Measurements from ENCODE around the gene WWC1.

Gene WWC1

DNA sequence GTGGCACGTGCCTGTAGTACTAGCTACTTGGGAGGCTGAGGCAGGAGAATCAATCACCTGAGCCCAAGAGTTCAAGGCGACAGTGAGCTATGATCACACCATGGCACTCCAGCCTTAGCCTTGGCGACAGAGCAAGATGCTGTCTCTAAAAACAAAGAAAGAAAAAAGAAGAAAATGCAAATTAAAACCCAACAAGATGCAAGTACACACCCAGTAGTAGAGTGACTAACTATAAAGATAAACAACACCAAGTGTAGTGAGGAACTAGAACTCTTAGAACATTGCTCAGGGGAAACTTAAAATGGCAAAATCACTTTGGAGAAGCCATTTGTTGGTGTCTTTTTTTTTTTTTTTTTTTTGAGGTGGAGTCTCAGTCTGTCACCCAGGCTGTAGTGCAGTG is 160.1 kb downstream of the WWC1 start:
- DNase-seq: no peak

DNA sequence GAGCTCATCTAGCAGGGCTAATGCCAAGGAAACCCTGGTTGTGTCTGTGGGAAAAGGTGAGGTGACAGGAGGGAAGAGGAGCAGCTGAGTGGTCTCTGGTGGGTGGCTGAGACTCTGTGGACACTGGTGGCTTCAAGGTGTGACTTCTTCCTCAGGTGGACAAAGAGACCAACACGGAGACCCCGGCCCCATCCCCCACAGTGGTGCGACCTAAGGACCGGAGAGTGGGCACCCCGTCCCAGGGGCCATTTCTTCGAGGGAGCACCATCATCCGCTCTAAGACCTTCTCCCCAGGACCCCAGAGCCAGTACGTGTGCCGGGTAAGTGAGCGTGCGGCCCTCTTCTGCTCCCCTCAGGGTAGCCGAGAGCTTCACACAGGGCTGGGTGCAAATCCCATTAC is 163.8 kb downstream of the WWC1 start:
- DNase-seq: no peak

DNA sequence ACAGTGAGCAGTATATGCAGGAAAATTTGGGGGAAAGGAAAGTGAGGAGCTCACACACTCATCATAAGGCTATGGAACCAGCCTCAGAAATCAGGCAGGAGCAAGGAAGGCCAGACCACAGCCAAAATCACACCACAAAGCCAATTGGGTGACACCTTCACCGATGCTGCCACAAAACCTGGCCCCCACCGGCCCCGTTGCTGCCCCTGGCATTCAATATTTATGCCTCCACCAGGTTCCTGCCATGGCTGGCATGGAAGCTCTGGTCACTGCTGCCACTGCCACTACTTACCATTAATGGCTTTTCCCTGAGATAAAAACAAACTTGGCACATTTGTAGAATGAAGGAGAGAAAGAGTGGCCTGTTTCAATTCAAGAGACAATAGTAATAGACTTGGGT is 166.1 kb downstream of the WWC1 start:
- no peak for DNase-seq

DNA sequence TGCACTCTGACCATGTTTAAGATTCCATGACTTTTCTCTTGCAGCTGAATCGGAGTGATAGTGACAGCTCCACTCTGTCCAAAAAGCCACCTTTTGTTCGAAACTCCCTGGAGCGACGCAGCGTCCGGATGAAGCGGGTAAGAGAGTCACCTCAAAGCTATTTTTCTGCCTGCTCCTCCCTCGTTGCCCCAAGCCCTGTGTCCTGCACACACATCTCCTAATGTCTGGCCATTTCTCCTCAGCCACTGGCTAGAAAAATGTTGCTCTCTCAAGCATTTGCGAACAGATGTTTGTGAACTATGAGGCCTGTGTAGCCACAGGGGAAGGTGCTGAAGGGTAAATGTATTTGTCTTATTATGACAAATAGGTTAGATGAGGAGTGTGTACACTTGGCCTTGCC is 169.2 kb downstream of the WWC1 start:
- DNase-seq: no peak

DNA sequence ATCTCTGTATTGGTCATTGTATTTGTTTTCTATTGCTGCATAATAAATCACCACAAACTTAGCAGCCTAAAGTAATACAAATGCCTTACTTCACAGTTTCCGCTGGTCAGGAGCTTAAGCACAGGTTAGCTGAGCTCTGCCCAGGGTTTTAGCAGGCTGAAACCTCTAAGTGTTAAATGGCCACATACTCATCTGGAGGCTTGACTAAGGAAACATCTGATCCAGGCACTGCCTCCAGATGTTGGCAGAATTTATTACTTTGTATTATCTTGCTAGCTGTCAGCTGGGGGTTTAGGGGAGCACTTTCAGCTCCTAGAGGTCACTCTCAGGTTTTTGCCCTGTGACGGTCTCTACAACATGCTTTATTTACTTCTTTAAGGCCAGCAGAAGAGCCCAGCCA is 171.6 kb downstream of the WWC1 start:
- no peak for DNase-seq

DNA sequence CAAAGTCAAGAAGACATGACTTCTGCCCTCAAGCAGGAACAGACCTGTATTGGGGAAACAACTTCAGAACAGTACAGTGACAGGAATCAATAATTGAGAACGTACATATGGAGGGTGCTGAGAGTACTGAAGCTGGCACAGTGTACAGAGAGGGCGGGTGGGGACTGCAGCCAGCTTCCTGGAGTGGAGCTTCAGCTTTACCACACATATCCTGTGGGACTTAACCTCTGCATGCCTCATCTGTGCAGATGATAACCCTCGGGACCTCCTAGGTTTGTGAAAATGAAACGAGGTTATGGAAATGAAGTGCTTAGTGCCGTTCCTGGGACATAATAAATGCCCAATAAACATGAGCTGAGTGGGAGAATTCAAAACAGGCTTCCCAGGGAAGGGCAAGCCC is 172.8 kb downstream of the WWC1 start:
- no peak for DNase-seq

DNA sequence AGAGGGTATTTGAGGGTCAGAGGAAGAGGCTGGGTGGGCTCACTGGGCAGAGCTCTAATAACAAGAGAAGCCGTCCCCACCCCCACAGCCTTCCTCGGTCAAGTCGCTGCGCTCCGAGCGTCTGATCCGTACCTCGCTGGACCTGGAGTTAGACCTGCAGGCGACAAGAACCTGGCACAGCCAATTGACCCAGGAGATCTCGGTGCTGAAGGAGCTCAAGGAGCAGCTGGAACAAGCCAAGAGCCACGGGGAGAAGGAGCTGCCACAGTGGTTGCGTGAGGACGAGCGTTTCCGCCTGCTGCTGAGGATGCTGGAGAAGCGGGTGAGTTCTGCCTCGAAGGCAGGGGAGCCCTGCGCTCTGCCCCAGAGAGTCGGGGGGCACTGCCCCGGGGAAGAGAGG is 173.2 kb downstream of the WWC1 start:
- no peak for DNase-seq

DNA sequence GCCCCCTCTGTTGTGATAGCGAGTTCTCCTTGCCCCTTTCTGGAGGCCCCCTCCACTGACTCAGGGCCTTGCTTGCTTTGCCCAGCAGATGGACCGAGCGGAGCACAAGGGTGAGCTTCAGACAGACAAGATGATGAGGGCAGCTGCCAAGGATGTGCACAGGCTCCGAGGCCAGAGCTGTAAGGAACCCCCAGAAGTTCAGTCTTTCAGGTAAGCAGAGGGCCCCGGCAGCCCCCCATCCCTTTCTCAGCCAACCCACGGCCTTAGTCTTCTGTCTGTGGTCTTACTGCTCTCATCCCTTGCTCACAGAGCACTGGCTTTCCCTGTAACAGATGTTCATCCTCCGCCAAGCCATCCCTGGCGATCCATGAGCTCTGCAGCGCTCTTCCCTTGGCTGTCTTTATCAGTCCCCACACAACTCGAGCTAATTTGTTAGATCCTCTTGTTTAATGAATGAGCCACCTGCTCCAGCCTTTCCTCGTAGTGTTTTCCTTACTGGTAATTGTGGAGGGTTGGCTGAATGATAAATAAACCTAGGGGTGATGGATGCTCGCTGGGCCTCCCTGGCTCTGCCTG is 176.4 kb downstream of the WWC1 start:
- no peak for DNase-seq

DNA sequence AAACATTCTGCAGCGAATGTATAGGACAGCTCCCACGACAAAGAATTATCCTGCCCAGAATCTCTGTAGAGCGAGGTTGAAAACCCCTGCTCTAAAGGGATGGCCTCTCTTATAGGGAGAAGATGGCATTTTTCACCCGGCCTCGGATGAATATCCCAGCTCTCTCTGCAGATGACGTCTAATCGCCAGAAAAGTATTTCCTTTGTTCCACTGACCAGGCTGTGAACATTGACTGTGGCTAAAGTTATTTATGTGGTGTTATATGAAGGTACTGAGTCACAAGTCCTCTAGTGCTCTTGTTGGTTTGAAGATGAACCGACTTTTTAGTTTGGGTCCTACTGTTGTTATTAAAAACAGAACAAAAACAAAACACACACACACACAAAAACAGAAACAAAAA is 177.4 kb downstream of the WWC1 start:
- DNase-seq: no peak

DNA sequence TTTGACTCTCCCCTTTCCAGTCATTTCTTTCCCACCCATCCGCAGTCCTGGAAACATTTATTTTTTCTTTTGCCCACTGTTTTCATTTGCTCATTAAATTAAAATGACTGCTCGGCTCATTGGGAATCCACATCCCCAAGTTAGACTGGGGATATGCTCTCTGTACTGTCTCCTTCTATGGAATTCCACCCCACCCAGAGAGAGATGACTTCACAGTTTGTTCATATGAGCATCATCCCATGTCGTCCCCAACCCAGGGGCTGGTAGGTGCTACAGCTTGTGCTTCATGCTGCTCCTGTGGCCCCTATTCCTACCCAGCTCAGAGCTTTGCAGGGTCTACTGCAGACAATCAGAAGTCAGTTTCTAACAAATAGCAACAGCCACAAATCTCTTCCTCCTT is 178.4 kb downstream of the WWC1 start:
- no peak for DNase-seq

DNA sequence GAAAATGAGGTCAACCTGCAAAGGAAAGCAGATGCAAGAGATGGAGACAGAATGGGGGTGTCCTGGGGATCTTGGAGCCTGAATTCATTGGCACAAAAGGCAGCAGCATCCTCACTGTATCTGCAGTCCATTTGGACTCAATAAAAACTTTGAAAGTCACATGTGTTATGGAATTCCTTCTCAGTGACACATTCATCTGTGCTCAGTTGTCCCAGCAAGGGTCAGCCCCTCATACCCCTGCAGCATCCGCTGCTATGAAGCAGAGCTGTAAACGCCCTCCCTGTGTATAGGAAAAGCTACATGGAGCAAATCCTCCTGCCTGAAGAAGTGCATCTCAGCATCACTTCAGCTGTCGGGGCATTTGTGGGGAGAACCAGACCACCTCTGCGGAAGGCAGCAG is 180.3 kb downstream of the WWC1 start:
- DNase-seq: no peak

DNA sequence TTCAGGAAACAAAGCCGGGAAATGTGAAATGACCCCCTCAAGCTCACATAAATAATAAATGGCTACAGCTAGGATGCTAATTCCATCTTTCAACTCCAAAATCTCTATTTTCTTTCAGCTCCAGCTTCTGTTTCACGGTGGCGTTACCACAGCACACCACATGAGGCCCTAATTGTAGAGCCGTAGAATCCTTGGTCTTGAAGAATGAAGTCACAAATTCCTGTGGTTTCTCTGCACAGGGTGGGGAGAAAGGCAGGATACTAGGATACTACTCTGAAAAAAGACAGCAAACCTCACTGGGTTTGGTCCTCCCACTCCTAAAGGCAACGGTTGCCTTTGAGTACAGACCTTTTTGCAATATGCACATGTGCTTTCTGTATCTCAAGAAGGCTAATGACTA is 180.9 kb downstream of the WWC1 start:
- DNase-seq: no peak

DNA sequence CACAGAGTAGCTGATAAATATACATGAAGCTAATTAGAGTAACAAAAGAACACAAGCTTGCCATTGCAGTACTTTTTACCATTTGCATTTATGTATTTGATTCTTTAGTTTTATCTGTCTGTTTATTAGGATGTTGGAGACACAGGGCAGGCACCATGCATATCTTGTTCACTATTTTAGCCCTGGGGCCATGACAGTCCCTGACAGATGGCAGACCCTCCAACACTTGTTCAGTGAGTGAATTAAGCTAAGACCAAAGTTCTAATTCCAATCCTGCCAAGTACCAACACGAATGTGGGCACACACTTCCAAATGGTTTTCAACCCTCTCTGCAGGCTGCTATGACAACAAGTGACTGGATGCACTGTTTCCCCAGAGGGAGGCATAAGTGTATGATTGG is 182.9 kb downstream of the WWC1 start:
- no peak for DNase-seq

DNA sequence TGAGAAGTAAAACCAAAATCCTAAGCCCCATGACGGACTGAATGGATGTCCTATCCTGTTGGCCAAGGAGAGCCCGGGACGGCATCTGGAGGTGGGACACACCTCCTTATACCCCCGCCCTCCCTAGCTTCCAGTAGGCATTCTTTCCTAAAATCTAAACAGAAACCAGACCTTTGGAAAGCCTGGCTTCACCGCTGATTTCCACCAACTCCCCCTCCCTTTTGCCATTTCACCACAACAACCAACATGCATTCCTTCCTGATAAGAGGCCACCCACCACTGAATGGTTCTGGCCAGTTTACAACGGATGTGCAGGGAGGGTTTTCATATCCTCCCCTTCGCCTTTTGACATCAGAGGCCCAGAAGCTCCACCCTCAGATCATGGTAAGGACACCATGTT is 185.6 kb downstream of the WWC1 start:
- DNase-seq: no peak

DNA sequence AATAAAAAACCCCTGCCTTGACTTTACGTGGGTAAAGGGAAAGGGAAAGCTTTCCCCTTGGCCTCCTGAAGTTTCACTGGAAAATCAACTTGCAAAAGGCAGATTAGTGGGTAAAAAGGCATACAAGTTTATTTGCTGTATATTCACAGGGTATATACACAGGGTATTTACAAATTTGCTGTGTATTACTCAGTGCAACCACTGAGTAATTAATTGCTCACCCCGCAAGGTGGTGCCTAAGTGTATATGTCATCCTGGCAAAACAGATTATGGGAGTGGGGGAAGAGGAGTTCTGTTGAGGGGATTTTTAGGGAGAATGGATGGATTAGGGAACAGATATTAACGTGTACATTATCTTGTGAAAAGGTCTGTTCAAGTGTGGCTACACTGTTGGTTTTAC is 187.7 kb downstream of the WWC1 start:
- no peak for DNase-seq

DNA sequence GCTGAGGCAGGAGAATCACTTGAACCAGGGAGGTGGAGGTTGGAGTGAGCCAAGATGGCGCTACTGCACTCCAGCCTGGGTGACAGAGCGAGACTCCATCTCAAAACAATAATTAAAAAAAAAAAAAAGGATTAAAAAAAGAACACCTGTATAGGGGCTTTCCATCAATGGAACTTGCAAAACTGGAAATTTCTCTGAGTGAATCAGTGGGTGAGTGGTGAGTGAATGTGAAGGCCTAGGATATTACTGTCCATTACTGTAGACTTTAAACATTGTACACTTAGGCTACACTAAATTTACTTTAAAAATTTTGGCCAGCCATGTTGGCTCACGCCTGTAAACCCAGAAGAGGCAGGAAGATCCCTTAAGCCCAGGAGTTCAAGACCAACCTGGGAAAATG is 189.2 kb downstream of the WWC1 start:
- no peak for DNase-seq

DNA sequence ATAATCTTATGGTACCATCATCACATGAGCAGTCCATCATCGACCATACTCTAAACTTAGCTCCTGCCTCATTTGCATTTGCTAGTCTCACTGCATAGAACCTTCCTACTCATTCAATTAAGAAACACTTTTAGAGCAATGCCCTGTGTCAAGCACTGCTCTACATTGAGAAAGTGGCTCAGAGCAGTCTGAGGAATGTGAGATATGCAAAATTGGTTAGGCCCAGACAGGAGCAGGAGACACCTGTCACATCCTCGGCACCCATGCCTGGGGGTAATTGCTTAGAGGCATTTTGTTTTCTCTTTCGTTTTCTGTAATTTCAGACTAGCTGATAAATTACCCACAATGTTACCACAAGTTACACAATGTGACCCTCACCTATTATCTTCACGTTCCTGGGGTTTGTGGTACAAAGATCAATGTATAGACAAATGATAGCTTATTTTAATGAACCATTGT is 189.9 kb downstream of the WWC1 start:
- no peak for DNase-seq

DNA sequence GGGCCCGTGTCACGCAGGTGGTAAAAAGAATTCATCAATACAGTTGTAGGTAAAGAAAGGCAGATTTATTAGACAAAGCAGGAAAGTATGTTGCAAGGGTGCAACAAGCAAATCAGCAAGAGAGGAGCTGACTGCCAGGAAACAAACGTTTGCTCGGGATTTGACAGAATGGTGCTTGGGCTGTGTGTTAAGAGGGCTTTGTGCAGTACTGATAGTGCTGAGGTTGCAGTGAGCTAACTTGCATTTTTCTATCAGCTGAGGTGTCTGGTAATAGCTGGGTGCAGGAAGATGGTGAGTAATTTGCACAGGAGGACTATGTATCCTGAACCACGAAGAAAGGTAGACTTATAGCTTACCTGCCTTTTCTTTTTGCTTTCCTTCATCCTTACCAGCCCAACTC is 190.9 kb downstream of the WWC1 start:
- no peak for DNase-seq

DNA sequence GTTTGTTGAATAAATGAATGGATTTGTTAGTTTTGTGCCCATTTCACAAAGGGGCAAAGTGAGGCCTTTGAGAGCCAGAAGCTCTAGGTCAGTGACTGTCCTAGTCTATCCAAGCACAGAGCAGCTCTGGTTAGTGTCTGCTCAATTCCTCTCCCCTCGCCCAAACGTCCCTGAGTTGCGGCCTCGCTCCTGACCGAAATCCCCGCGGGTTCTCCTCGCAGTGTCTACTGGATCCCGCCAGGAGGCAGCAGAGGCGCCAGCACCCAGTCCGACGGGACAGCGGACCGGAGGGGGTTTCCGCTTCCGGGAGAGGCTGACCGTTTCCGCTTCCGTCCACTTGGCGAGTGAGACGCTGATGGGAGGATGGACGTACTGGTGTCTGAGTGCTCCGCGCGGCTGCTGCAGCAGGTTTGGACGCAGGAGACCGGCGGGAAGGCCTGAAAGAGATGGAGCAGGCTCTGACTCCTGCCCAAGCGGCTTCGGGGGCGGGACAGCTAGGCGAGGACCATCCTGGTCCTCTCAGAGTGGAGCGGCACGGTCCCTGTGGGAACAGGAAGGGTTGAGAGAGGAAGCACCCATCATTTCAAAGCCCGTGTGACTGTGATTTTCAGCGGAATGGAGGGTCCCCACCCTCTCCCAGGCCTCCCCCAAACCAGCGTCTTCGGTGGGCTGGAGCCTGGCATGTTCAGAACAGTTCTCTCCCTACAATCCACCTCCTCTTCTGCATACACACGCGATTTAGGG is 194.9 kb downstream of the WWC1 start, which contains the start of gene RARS1:
RARS1 (plus strand) TSS at position 336 of the 744 bp plus-strand sequence; CDS start at position 364, 28 bp downstream.
- DNase-seq: peak; percentile 88

DNA sequence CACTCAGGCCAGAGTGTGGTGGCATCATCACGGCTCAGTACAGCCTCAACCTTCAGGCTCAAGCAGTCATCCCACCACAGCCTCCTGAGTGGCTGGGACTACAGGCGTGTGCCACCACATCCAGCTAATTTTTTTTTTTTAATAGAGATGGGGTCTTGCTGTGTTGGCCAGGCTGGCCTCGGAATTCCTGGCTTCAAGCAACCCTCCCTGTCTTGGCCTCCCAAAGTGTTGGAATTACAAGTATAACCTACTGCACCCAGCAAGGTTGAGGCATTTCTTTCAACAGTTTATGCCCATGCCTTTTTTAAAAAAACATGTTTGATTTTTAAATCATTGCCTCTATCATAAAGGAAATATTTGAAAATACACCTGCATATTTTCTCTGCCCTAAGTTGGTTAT is 197.6 kb downstream of the WWC1 start:
- DNase-seq: no peak

DNA sequence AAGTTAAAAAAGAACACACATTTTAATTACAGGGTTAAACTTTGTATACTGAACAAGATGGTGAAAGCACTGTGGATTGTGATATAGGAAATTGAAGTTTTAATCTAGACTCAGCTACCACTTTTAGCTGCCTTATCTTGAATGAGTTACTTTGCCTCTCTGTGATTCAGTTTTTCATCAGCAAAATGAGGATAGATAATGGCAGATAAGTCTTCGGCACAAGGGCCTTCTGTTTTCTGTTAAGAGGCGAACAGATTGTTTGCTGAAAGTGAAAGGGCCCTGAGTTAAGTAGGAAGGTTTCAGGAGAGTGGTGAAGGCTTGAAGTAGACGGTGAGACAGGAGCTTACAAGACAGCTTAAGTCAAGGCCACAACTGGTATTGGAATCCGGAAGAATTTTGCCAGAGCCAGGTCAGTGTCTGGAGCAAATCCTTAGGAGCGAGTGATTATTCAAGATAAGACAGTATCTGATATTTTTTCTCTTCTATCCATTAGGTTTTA is 202.7 kb downstream of the WWC1 start:
- DNase-seq: no peak

DNA sequence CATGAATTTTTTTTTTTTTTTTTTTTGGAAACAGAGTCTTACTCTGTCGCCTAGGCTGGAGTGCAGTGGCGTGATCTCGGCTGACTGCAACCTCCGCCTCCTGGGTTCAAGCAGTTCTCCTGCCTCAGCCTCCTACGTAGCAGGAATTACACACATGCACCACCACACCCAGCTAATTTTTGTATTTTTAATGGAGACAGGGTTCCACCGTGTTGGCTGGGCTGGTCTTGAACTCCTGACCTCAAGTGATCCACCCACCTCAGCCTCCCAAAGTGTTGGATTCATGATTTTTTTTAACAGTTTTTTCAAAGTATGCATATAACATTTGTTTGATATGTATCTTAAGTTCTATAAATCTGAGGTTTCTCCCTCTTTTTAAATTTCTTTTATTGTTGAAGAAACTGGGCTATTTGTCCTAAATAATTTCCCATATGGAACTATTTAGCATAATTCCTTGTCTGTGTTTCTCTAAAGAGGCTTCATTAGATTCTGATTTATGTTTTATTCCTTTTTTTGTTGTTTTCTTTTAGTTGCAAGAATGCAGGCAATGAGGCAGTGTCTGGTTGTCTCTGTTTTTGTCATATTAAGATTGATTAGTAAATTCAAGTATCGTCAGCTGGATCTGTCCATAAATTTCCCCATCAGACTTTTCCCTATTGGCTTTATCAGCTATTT is 211.3 kb downstream of the WWC1 start:
- DNase-seq: no peak

DNA sequence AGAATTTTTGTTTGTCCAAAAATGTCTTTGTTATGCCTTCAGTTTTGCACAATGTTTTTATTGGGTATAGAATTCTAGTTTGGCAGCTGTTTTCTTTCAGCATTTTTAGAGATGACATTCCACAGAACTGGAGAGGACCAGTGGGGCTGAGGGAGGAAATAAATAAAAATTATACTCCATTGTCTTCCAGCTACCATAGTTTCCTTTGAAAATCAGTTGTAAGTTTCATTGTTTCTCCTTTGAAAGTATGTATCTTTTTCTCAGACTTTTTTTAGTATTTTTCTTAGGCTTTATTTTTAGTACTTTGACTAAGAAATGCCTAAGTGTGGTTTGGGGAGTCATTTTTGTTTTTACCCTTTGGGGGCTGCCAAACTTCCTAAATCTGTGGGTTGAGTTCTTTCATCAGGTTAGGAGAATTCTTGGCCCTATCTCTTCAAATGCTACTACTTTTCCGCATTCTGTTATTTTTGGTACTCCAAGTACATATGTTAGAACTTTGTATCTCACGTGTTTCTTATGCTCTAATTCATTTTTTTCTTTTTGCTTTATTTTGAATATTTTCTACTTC is 222.5 kb downstream of the WWC1 start:
- DNase-seq: no peak

Measured in CD4-positive, alpha-beta T cell treated with Interleukin-15 for 1 hour (primary cell).